IMR-90 (cell line): ENCODE measurements around the gene MAT1A. TPM values are rescaled to one million over a fixed set of nuclear protein-coding genes. Genes with fewer than 3 reads are reported as not detected.
"Not testable (repeated sequence)": the region's sequence is repeated elsewhere in the genome, so short reads cannot be mapped to it uniquely, and the experiment has no call there.

Experiments
- ATAC-seq: fragments of 200-7000 bp; cut with Tn5 transposase; 2 replicates; pipeline ENCODE4 v1.9.1; 2020; ENCODE audit warnings: low read depth, mild to moderate bottlenecking, moderate library complexity
- BruUV-seq: library from RNA; stranded (reverse); fragments of 400-500 nt; replicated peaks from 2 replicates; lab custom pipeline; 2021; lab: Mats Ljungman, UMichigan
- CTCF ChIA-PET: fragments of 300-600 bp; formaldehyde crosslinking; extraction: SDS; loops from one replicate; lab custom pipeline; 2021; ENCODE audit warnings: antibody characterized with exemption; lab: Yijun Ruan, JAX
- POLR2A ChIA-PET: fragments of 300-600 bp; sonication (Branson Sonifier 250); formaldehyde crosslinking; loops from one replicate; lab custom pipeline; 2022; ENCODE audit warnings: antibody characterized with exemption; ENCODE audit not compliant: unreplicated experiment; lab: Charles Lee
- DNase-seq: peaks from one replicate; pipeline ENCODE4 v3.0.0; 2013
- H2AFZ ChIP-seq: replicated peaks from 2 replicates; pipeline ENCODE3; 2013; ENCODE audit warnings: low read length, mild to moderate bottlenecking; ENCODE audit not compliant: poor library complexity
- H2AK5ac ChIP-seq: 2 replicates; pipeline ENCODE4 v1.6.1; 2013; ENCODE audit warnings: low read depth, low read length, inconsistent platforms
- H2AK9ac ChIP-seq: replicated peaks from 2 replicates; pipeline ENCODE3; 2013; ENCODE audit warnings: mild to moderate bottlenecking, low read depth, low read length, moderate library complexity; ENCODE audit not compliant: poor library complexity
- H2BK120ac ChIP-seq: 2 replicates; pipeline ENCODE4 v1.6.1; 2013; ENCODE audit warnings: low read depth, low read length, inconsistent platforms
- H2BK15ac ChIP-seq: 3 replicates; pipeline ENCODE4 v1.6.1; 2013; ENCODE audit warnings: low read depth, low read length, inconsistent platforms
- H2BK20ac ChIP-seq: 2 replicates; pipeline ENCODE4 v1.6.1; 2013; ENCODE audit warnings: low read depth, mild to moderate bottlenecking, inconsistent platforms, low read length, moderate library complexity
- H2BK5ac ChIP-seq: 2 replicates; pipeline ENCODE4 v1.6.1; 2013; ENCODE audit warnings: mild to moderate bottlenecking, low read depth, low read length, inconsistent platforms; ENCODE audit not compliant: poor library complexity, severe bottlenecking
- H3K14ac ChIP-seq: replicated peaks from 2 replicates; pipeline ENCODE4 v1.6.1; 2013; ENCODE audit warnings: low read depth, low read length, inconsistent platforms
- H3K18ac ChIP-seq: 2 replicates; pipeline ENCODE4 v1.6.1; 2013; ENCODE audit warnings: low read depth, low read length, control low read depth
- H3K23ac ChIP-seq: 2 replicates; pipeline ENCODE4 v1.6.1; 2013; ENCODE audit warnings: low read depth, low read length, inconsistent platforms
- H3K27ac ChIP-seq: 2 replicates; pipeline ENCODE4 v1.5.1; 2013; ENCODE audit warnings: mild to moderate bottlenecking, control low read depth, low read length; ENCODE audit not compliant: insufficient read depth
- H3K27me3 ChIP-seq: 2 replicates; pipeline ENCODE4 v1.6.1; 2013; ENCODE audit warnings: low read length; ENCODE audit not compliant: control insufficient read depth, insufficient read depth
- H3K36me3 ChIP-seq: 2 replicates; pipeline ENCODE4 v1.6.1; 2013; ENCODE audit warnings: low read length, mixed read lengths; ENCODE audit not compliant: control insufficient read depth, insufficient read depth
- H3K4ac ChIP-seq: 2 replicates; pipeline ENCODE4 v1.6.1; 2013; ENCODE audit warnings: low read depth, low read length, inconsistent platforms
- H3K4me1 ChIP-seq: 2 replicates; pipeline ENCODE4 v1.6.1; 2013; ENCODE audit warnings: low read length, mixed read lengths; ENCODE audit not compliant: control insufficient read depth, insufficient read depth
- H3K4me2 ChIP-seq: 2 replicates; pipeline ENCODE4 v1.6.1; 2013; ENCODE audit warnings: low read depth, mild to moderate bottlenecking, control low read depth, low read length, moderate library complexity
- H3K4me3 ChIP-seq: 2 replicates; pipeline ENCODE4 v1.5.1; 2013; ENCODE audit warnings: low read depth, mild to moderate bottlenecking, control low read depth, low read length, moderate library complexity; ENCODE audit not compliant: insufficient read depth
- H3K56ac ChIP-seq: 2 replicates; pipeline ENCODE4 v1.6.1; 2013; ENCODE audit warnings: low read length, inconsistent platforms; ENCODE audit not compliant: insufficient read depth; ENCODE audit errors: extremely low read depth
- H3K79me1 ChIP-seq, 2 experiments: 2 replicates each; pipeline ENCODE4 v1.6.1; 2013; ENCODE audit warnings: low read length in 2 of 2, inconsistent platforms in 1 of 2, low read depth in 1 of 2
- H3K9ac ChIP-seq: 2 replicates; pipeline ENCODE4 v1.6.1; 2013; ENCODE audit warnings: low read depth, low read length, control low read depth
- H3K9me1 ChIP-seq: 2 replicates; pipeline ENCODE4 v1.6.1; 2013; ENCODE audit warnings: low read length, inconsistent platforms; ENCODE audit not compliant: insufficient read depth
- H3K9me3 ChIP-seq: 2 replicates; pipeline ENCODE4 v1.6.1; 2013; ENCODE audit warnings: low read length; ENCODE audit not compliant: control insufficient read depth, insufficient read depth
- H4K20me1 ChIP-seq: 2 replicates; pipeline ENCODE4 v1.6.1; 2013; ENCODE audit warnings: low read length, inconsistent platforms; ENCODE audit not compliant: insufficient read depth
- H4K5ac ChIP-seq: 2 replicates; pipeline ENCODE4 v1.6.1; 2013; ENCODE audit warnings: mild to moderate bottlenecking, low read depth, low read length, control low read depth
- H4K8ac ChIP-seq, 2 experiments: 2 replicates each; pipeline ENCODE4 v1.6.1; 2013; ENCODE audit warnings: low read depth in 2 of 2, low read length in 2 of 2, control low read depth in 1 of 2, inconsistent platforms in 1 of 2
- H4K91ac ChIP-seq: 2 replicates; pipeline ENCODE4 v1.6.1; 2013; ENCODE audit warnings: low read depth, low read length, inconsistent platforms; ENCODE audit not compliant: insufficient read depth
- WGBS, 2 experiments: methylation state at CpG; one replicate each; pipeline versions ENCODE4 v1.1.5 to v1.1.7; 2013; ENCODE audit warnings: missing lambda C conversion rate in 2 of 2; ENCODE audit not compliant: insufficient read length in 1 of 2; ENCODE audit errors: extremely low coverage in 2 of 2; 5-methylcytosine and 5-hydroxymethylcytosine counted together
- dilution Hi-C: fragments of 300-500 bp; cut with HindIII; formaldehyde crosslinking; loops from one replicate; pipeline ENCODE4 v1.14.3; 2018; ENCODE audit warnings: low sequenced_read_pairs; ENCODE audit not compliant: unreplicated experiment
- in situ Hi-C: fragments of 300-500 bp; cut with MboI; formaldehyde crosslinking; loops from 3 replicates; pipeline ENCODE4 v1.14.3; 2019; ENCODE audit warnings: low sequenced_read_pairs, inconsistent platforms, mixed read lengths
- intact Hi-C: fragments of 100-400 bp; cut with micrococcal nuclease; formaldehyde crosslinking; loops from 2 replicates; pipeline ENCODE4 v1.10.0; 2022
- polyA plus RNA-seq, 3 experiments: library from polyadenylated mRNA; depleted of rRNA; stranded (reverse); fragments of >200 nt; gene quantifications; 2 replicates each; pipeline ENCODE4 v1.2.3, GENCODE V29; 2012; ENCODE audit warnings: low replicate concordance in 1 of 3
- total RNA-seq: library from RNA; depleted of rRNA; stranded (reverse); fragments of >200 nt; gene quantifications from 2 replicates; pipeline ENCODE4 v1.2.3, GENCODE V29; 2012

MAT1A gene
- total and polyA plus RNA-seq, 2 of the 4 experiments (the other 2 are of a cell fraction), result not detected

- intact Hi-C loops, H2AK5ac ChIP-seq, H3K4me1 ChIP-seq, DNase-seq, H3K56ac ChIP-seq, dilution Hi-C loops, H4K8ac ChIP-seq, H3K14ac ChIP-seq, H3K9me3 ChIP-seq, H3K27me3 ChIP-seq, H3K4me3 ChIP-seq, H3K36me3 ChIP-seq, POLR2A ChIA-PET, H3K18ac ChIP-seq, H2BK5ac ChIP-seq, H2BK15ac ChIP-seq, H2BK120ac ChIP-seq, H3K9ac ChIP-seq, H4K5ac ChIP-seq, H4K20me1 ChIP-seq, H3K27ac ChIP-seq, H3K23ac ChIP-seq, H3K4me2 ChIP-seq, H2BK20ac ChIP-seq, H2AK9ac ChIP-seq, H3K4ac ChIP-seq, H3K79me1 ChIP-seq, H2AFZ ChIP-seq, H3K9me1 ChIP-seq, CTCF ChIA-PET, H4K91ac ChIP-seq, BruUV-seq: not testable (repeated sequence)
- peak; percentile 14 for ATAC-seq
- in situ Hi-C loops, result loop anchor here (25.0 kb wide), 1 partner anchor 688 kb away; the partner anchor contains the start of gene SFTPA2
- no CpG with 5 or more reads among the region's 4 CpGs for WGBS, 2 experiments
Observed at GRCh38 chr10:80249906-80250305, 39.6 kb downstream of the MAT1A start.

DNA sequence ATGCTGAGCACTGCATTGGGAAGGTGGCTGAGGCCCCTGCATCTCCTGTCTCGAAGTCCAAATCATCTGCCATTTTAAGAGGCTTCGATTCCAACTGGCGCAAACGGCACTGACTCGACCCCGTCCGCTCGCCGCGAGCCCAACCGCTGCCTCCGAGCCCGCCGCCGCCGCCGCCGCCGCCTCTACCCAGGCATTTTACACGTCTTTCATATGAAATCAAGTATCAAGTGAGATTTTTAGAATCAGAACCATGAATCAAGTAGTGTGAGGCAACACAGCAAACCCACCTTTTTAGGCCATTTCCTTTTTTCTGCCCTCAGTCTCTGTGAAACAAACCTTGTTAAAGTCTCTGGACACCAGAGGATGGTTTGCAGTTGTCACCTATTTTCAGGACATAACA, 41.8 kb downstream of the MAT1A start:
- H3K14ac ChIP-seq, POLR2A ChIA-PET, H2AFZ ChIP-seq, H3K4ac ChIP-seq, DNase-seq, H2AK5ac ChIP-seq, H3K4me3 ChIP-seq, H3K9ac ChIP-seq, BruUV-seq, H4K8ac ChIP-seq, H3K79me1 ChIP-seq, H3K27ac ChIP-seq, H2BK15ac ChIP-seq, H4K20me1 ChIP-seq, H3K36me3 ChIP-seq, H3K9me1 ChIP-seq, H3K27me3 ChIP-seq, H4K91ac ChIP-seq, H3K4me2 ChIP-seq, H3K56ac ChIP-seq, in situ Hi-C loops, H3K23ac ChIP-seq, H3K18ac ChIP-seq, H2BK5ac ChIP-seq, H3K9me3 ChIP-seq, H4K5ac ChIP-seq, H2BK20ac ChIP-seq, dilution Hi-C loops, ATAC-seq, H2AK9ac ChIP-seq, CTCF ChIA-PET, H3K4me1 ChIP-seq, intact Hi-C loops, H2BK120ac ChIP-seq: not testable (repeated sequence)
- no CpG with 5 or more reads among the region's 20 CpGs for WGBS, 2 experiments
